K562 (cell line): ENCODE data around the gene GSTM5. TPM values are rescaled to one million over a fixed set of nuclear protein-coding genes. Genes with fewer than 3 reads are reported as not detected.

Experiments used
- ATAC-seq: fragments of 200-7000 bp; cut with Tn5 transposase; 3 replicates; pipeline ENCODE4 v1.9.1; 2020; ENCODE audit warnings: moderate library complexity
- BruUV-seq: library from RNA; stranded (reverse); fragments of 400-500 nt; replicated peaks from 2 replicates; lab custom pipeline; 2021; lab: Mats Ljungman, UMichigan
- CTCF ChIA-PET: fragments of 300-600 bp; formaldehyde crosslinking; extraction: SDS; loops from one replicate; lab custom pipeline; 2021; ENCODE audit warnings: low intra/inter-chr PET ratio; lab: Yijun Ruan, JAX
- POLR2A ChIA-PET: fragments of 300-600, 350-650 bp; sonication (Branson Sonifier 250); formaldehyde crosslinking; extraction: SDS; loops from one replicate; lab custom pipeline; 2021; ENCODE audit warnings: antibody characterized with exemption, inconsistent platforms; lab: Yijun Ruan, JAX
- DNase-seq, 4 experiments: peaks; one replicate each; pipeline versions ENCODE4 v3.0.0 to v3.0.0-alpha.2; 2011 to 2018; ENCODE audit warnings: low spot score in 3 of 4, mixed read lengths in 3 of 4; ENCODE audit errors: extremely low read depth in 1 of 4
- FAIRE-seq: peaks from 2 replicates; lab custom pipeline; 2011; peaks lifted over from hg19 to GRCh38; lab: Jason Lieb, UNC
- H2AFZ ChIP-seq: 2 replicates; pipeline ENCODE4 v1.6.0; 2011; ENCODE audit warnings: low read depth, low read length, control low read depth, inconsistent platforms
- H3K27ac ChIP-seq: fragments of 200-600 bp; 3 replicates; pipeline ENCODE4 v1.8.0; 2011; ENCODE audit warnings: low read depth, mild to moderate bottlenecking, control low read depth, inconsistent platforms, low read length, moderate library complexity, mixed read lengths; ENCODE audit errors: extremely low read depth
- H3K27me3 ChIP-seq, 2 experiments: fragments of 300-600 bp in 1 of 2; 2 replicates in 1 of 2; 3 replicates in 1 of 2; pipeline versions ENCODE4 v1.6.0 to v1.8.0; 2011; ENCODE audit warnings: inconsistent platforms in 2 of 2, low read length in 2 of 2, mild to moderate bottlenecking in 1 of 2, mixed read lengths in 1 of 2, moderate library complexity in 1 of 2; ENCODE audit not compliant: control insufficient read depth in 2 of 2, insufficient read depth in 2 of 2
- H3K36me3 ChIP-seq: fragments of 300-600 bp; 3 replicates; pipeline ENCODE4 v1.8.0; 2011; ENCODE audit warnings: mild to moderate bottlenecking, low read length, inconsistent platforms; ENCODE audit not compliant: control insufficient read depth, insufficient read depth
- H3K4me1 ChIP-seq, 2 experiments: fragments of 200-600 bp in 1 of 2; replicated peaks in 1 of 2; 2 replicates in 1 of 2; 3 replicates in 1 of 2; pipeline versions ENCODE4 v1.5.1 to v1.8.0; 2011; ENCODE audit warnings: inconsistent platforms in 2 of 2, low read length in 2 of 2, mild to moderate bottlenecking in 1 of 2, mixed read lengths in 1 of 2, moderate library complexity in 1 of 2; ENCODE audit not compliant: control insufficient read depth in 2 of 2, insufficient read depth in 2 of 2
- H3K4me2 ChIP-seq: 2 replicates; pipeline ENCODE4 v1.6.1; 2011; ENCODE audit warnings: low read length, control low read depth, inconsistent platforms, mixed read lengths; ENCODE audit not compliant: insufficient read depth
- H3K4me3 ChIP-seq: fragments of 200-600 bp; sonication (generic), shearing (Covaris generic); 2 replicates; pipeline ENCODE4 v1.5.1; 2016; ENCODE audit warnings: control low read depth, inconsistent platforms
- H3K79me2 ChIP-seq: fragments of 200-600 bp; 3 replicates; pipeline ENCODE4 v1.8.0; 2011; ENCODE audit warnings: low read length, inconsistent platforms; ENCODE audit not compliant: control insufficient read depth, insufficient read depth
- H3K9ac ChIP-seq, 2 experiments: 2 replicates each; pipeline versions ENCODE4 v1.6.0 to v1.6.1; 2011; ENCODE audit warnings: low read depth in 2 of 2, low read length in 2 of 2, control low read depth in 1 of 2, inconsistent platforms in 1 of 2, mild to moderate bottlenecking in 1 of 2, mixed read lengths in 1 of 2; ENCODE audit not compliant: insufficient read depth in 1 of 2
- H3K9me1 ChIP-seq: one replicate; pipeline ENCODE4 v1.6.0; 2011; ENCODE audit warnings: inconsistent platforms, mild to moderate bottlenecking, low read length, moderate library complexity; ENCODE audit not compliant: control insufficient read depth, insufficient read depth
- H3K9me3 ChIP-seq: replicated peaks from 2 replicates; pipeline ENCODE4 v1.5.1; 2011; ENCODE audit warnings: low read depth, low read length, inconsistent platforms; ENCODE audit not compliant: control insufficient read depth, insufficient read depth
- H4K20me1 ChIP-seq: replicated peaks from 2 replicates; pipeline ENCODE4 v1.6.1; 2011; ENCODE audit warnings: low read length, inconsistent platforms, mixed read lengths; ENCODE audit not compliant: control insufficient read depth, insufficient read depth
- CHD1 ChIP-seq: fragments of 200-600 bp; sonication (generic); IDR thresholded peaks from one replicate; pipeline ENCODE4 v1.6.1; 2012; ENCODE audit warnings: mild to moderate bottlenecking, moderate library complexity, low read length, inconsistent platforms
- NCOA1 ChIP-seq: fragments of 450-650 bp; IDR thresholded peaks from 2 replicates; pipeline ENCODE4 v1.6.1; 2016; ENCODE audit warnings: low read depth
- POLR2AphosphoS2 ChIP-seq: IDR thresholded peaks from 2 replicates; pipeline ENCODE4 v1.6.1; 2012; ENCODE audit warnings: low read length, improper control_type of control experiment
- SLC30A9 ChIP-seq: fragments of 250-450 bp; sonication (Bioruptor Pico); IDR thresholded peaks from 2 replicates; pipeline ENCODE4 v1.8.0; 2022; ENCODE audit warnings: mild to moderate bottlenecking, moderate library complexity
- SRSF1 ChIP-seq: fragments of 200-400 bp; formaldehyde crosslinking; IDR thresholded peaks from 2 replicates; pipeline ENCODE4 v1.6.1; 2017; ENCODE audit warnings: mild to moderate bottlenecking, low read depth, low read length, moderate library complexity
- U2AF2 ChIP-seq: fragments of 200-400 bp; formaldehyde crosslinking; optimal IDR thresholded peaks from 2 replicates; pipeline ENCODE3; 2017; ENCODE audit warnings: low read depth, mild to moderate bottlenecking, low read length
- ZNF174 ChIP-seq: fragments of 250-450 bp; sonication (Bioruptor Pico); IDR thresholded peaks from 2 replicates; pipeline ENCODE4 v1.4.0; 2020; ENCODE audit warnings: mild to moderate bottlenecking
- ZNF766 ChIP-seq: fragments of 200-800 bp; sonication (Bioruptor generic); conservative IDR thresholded peaks from 2 replicates; pipeline ENCODE4 v1.6.1; 2016; ENCODE audit warnings: missing genetic modification characterization, missing compliant biosample characterization
- WGBS: fragments of 100-300 bp; shearing (Covaris generic); methylation state at CpG from one replicate; pipeline ENCODE4 v1.1.6; 2016; ENCODE audit warnings: low coverage, mixed read lengths; ENCODE audit not compliant: insufficient coverage; ENCODE audit errors: missing lambda C conversion rate; 5-methylcytosine and 5-hydroxymethylcytosine counted together
- in situ Hi-C: fragments of 300-500 bp; cut with MboI; formaldehyde crosslinking; loops from 4 replicates; pipeline ENCODE4 v1.15.0; 2018; ENCODE audit warnings: inconsistent platforms, mixed read lengths
- intact Hi-C: fragments of 100-400 bp; cut with micrococcal nuclease; formaldehyde crosslinking; loops from 2 replicates; pipeline ENCODE4 v1.14.2; 2022
- polyA plus RNA-seq, 8 experiments: library from polyadenylated mRNA; depleted of rRNA in 4 of 8; stranded (reverse) in 5 of 8; unstranded in 3 of 8; fragments of >200 nt; fragmentation: Nextera tagmentation in 2 of 8; fragmentation: Illumina TruSeq in 1 of 8; extraction: Ambion mirVana in 2 of 8; extraction: Trizol in 1 of 8; gene quantifications; 2 replicates each; pipeline versions ENCODE4 v1.2.1 to v1.2.3, GENCODE V29; 2011 to 2014; ENCODE audit warnings: inconsistent platforms in 1 of 8, missing spikeins in 1 of 8
- total RNA-seq, 7 experiments: library from RNA; depleted of rRNA in 6 of 7; stranded (reverse); fragments of >200 nt in 6 of 7; fragmentation: Illumina TruSeq in 2 of 7; extraction: Trizol in 2 of 7; gene quantifications; 2 replicates each; pipeline versions ENCODE4 v1.2.1 to v1.2.3, GENCODE V29; 2011 to 2021; ENCODE audit warnings: low replicate concordance in 1 of 7
- TF ChIP-seq, protein P1 (sequence below): fragments of 450-650 bp; IDR thresholded peaks from 2 replicates; pipeline ENCODE4 v1.6.1; 2016; ENCODE audit warnings: mild to moderate bottlenecking

GSTM5 gene
- total and polyA plus RNA-seq, 9 of the 15 experiments (the other 6 are each of a cell fraction or from before 2014, with no cell fraction given), result not detected

DNA sequence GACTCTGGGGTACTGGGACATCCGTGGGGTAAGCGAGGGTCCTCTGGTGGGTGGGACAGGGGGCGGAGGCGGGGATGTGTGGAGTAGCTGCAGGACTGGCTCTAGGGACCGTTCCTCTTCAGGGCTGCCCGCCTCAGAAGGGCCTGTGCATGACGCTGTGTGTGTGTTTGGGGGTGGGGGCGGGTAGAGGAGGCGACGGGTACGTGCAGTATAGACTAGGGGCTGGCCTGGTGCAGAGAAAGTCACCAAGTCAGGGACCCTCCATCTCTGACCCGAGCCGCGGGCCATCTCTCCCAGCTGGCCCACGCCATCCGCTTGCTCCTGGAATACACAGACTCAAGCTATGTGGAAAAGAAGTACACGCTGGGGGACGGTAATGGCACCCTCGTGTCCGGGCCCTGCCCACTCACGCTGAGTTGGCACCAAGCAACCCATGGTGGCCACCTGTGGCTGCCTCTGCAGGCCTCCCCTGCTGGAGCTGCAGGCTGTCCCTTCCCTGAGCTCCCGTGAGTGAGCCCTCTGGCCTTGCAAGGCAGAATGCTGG lies 342 bp downstream of the GSTM5 start:
- 28% methylated on average over 16 of the region's 22 CpGs for WGBS
- Histone ChIP-seq H4K20me1 (no peaks in the 10 kb centered on the region), H3K4me3 (no peak overlapping the region), H3K4me2 (no peak overlapping the region), H2AFZ (no peak overlapping the region), H3K27me3 (peaks cover 0 to 6% of the 10 kb centered on the region in 2 experiments; a peak in 2 of 5 replicates), H3K9me1 (no peaks in the 10 kb centered on the region), H3K9ac (no peak overlapping the region), H3K9me3 (peaks cover 5% of the 10 kb centered on the region; the same call in 1 of the 2 replicates), H3K36me3 (no peaks in the 10 kb centered on the region), H3K4me1 (peaks cover 0 to 9% of the 10 kb centered on the region in 2 experiments; a peak in 2 of 5 replicates), H3K79me2 (no peaks in the 10 kb centered on the region), H3K27ac (no peak overlapping the region)
- CTCF ChIA-PET, result no interaction called here
- no peak for ATAC-seq
- intact Hi-C loops, result no loop called here
- POLR2A ChIA-PET, result interaction anchor here (0.6 to 1.1 kb wide), 3 partner anchors 30 to 99 kb away, joined by 3 to 4 read pairs (median 4); no protein-coding TSS in a partner anchor
- BruUV-seq, result no TSS peak
- no peak for FAIRE-seq
- DNase-seq, result peak in 1 of 4 experiments; percentile 3
- TF ChIP-seq SLC30A9 (CRISPR knock-in tag), result no peak
- no peak for TF ChIP-seq POLR2AphosphoS2
- no peak for TF ChIP-seq U2AF2
- TF ChIP-seq ZNF174, result no peak
- no peak for TF ChIP-seq NCOA1
- TF ChIP-seq CHD1, result no peak
- TF ChIP-seq, protein P1, sequence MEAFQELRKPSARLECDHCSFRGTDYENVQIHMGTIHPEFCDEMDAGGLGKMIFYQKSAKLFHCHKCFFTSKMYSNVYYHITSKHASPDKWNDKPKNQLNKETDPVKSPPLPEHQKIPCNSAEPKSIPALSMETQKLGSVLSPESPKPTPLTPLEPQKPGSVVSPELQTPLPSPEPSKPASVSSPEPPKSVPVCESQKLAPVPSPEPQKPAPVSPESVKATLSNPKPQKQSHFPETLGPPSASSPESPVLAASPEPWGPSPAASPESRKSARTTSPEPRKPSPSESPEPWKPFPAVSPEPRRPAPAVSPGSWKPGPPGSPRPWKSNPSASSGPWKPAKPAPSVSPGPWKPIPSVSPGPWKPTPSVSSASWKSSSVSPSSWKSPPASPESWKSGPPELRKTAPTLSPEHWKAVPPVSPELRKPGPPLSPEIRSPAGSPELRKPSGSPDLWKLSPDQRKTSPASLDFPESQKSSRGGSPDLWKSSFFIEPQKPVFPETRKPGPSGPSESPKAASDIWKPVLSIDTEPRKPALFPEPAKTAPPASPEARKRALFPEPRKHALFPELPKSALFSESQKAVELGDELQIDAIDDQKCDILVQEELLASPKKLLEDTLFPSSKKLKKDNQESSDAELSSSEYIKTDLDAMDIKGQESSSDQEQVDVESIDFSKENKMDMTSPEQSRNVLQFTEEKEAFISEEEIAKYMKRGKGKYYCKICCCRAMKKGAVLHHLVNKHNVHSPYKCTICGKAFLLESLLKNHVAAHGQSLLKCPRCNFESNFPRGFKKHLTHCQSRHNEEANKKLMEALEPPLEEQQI, result no peak
- TF ChIP-seq SRSF1, result no peak
- no peak for TF ChIP-seq ZNF766 (CRISPR knock-in tag)
- in situ Hi-C loops, result no loop called here
